H1 (cell line): Measurements from ENCODE around the gene SLC35B2. TPM values are rescaled to one million over a fixed set of nuclear protein-coding genes. Genes with fewer than 3 reads are reported as not detected.

Experiments
- CHD7 ChIP-seq: fragments of 300-600 bp; sonication (generic); IDR thresholded peaks from 2 replicates; pipeline ENCODE4 v1.7.1; 2012; ENCODE audit warnings: low read length, moderate library complexity, mild to moderate bottlenecking, inconsistent platforms; ENCODE audit not compliant: insufficient replicate concordance
- CREB1 ChIP-seq: IDR thresholded peaks from 2 replicates; pipeline ENCODE4 v1.6.1; 2012; ENCODE audit warnings: inconsistent platforms
- CTBP2 ChIP-seq: IDR thresholded peaks from 2 replicates; pipeline ENCODE4 v1.7.0; 2011; ENCODE audit warnings: borderline replicate concordance, mild to moderate bottlenecking, moderate library complexity, mixed read lengths, low read length; ENCODE audit not compliant: insufficient read depth, insufficient read length
- GABPA ChIP-seq: IDR thresholded peaks from 2 replicates; pipeline ENCODE4 v1.6.1; 2011; ENCODE audit warnings: mild to moderate bottlenecking, low read length, moderate library complexity, borderline replicate concordance; ENCODE audit not compliant: insufficient read depth
- HDAC6 ChIP-seq: IDR thresholded peaks from one replicate; pipeline ENCODE4 v1.7.1; 2012; ENCODE audit warnings: low read depth, mild to moderate bottlenecking, inconsistent platforms, low read length, moderate library complexity
- KDM5A ChIP-seq: fragments of 200-600 bp; IDR thresholded peaks from 2 replicates; pipeline ENCODE4 v1.7.1; 2012; ENCODE audit warnings: mild to moderate bottlenecking, low read length, inconsistent platforms, mixed read lengths
- MAFK ChIP-seq: IDR thresholded peaks from 2 replicates; pipeline ENCODE4 v1.6.1; 2012; ENCODE audit warnings: low read depth, mild to moderate bottlenecking, improper control_type of control experiment, low read length
- NANOG ChIP-seq: IDR thresholded peaks from 2 replicates; pipeline ENCODE4 v1.6.1; 2011; ENCODE audit warnings: low read length, low read depth, mild to moderate bottlenecking, inconsistent platforms; ENCODE audit not compliant: insufficient read depth, poor library complexity, severe bottlenecking
- NRF1 ChIP-seq: IDR thresholded peaks from 2 replicates; pipeline ENCODE4 v1.6.1; 2011; ENCODE audit warnings: mild to moderate bottlenecking, low read depth, low read length, improper control_type of control experiment
- RAD21 ChIP-seq, 2 experiments: IDR thresholded peaks in 1 of 2; conservative IDR thresholded peaks in 1 of 2; 2 replicates each; pipeline ENCODE4 v1.6.1; 2011; ENCODE audit warnings: low read depth in 2 of 2, low read length in 2 of 2, improper control_type of control experiment in 1 of 2, inconsistent platforms in 1 of 2, mild to moderate bottlenecking in 1 of 2, moderate library complexity in 1 of 2
- YY1 ChIP-seq: IDR thresholded peaks from 2 replicates; pipeline ENCODE4 v1.6.1; 2011; ENCODE audit warnings: low read depth, mild to moderate bottlenecking, low read length
- polyA plus RNA-seq, 7 experiments: library from polyadenylated mRNA; depleted of rRNA in 3 of 7; stranded (reverse) in 5 of 7; unstranded in 2 of 7; fragments of >200 nt in 5 of 7; fragments of 200-250 nt in 2 of 7; gene quantifications; 1 replicate in 5 of 7; 2 replicates in 1 of 7; 4 replicates in 1 of 7; pipeline versions ENCODE4 v1.2.1 to v1.2.3, GENCODE V29; 2011 to 2013; ENCODE audit warnings: missing spikeins in 2 of 7, mixed read lengths in 2 of 7
- total RNA-seq: library from RNA; stranded (reverse); fragmentation: NEBNext Ultra II Directional; extraction: Animal tissue kit (Norgen Biotek cat#: 25700); gene quantifications from 2 replicates; pipeline ENCODE4 v1.2.1, GENCODE V29; 2021

Gene SLC35B2
- total and polyA plus RNA-seq, 2 of the 8 experiments (the other 6 are each of a cell fraction or from before 2014, with no cell fraction given), result 29.5 to 65.0 TPM

GRCh38 chr6:44268095-44268628 lies 10.8 kb upstream of the SLC35B2 start (continued):
- TF ChIP-seq CREB1 (0 out of 2 replicates have a peak, but pooled peaks have one; percentile 15), KDM5A (no peak), MAFK (no peak), NANOG (no peak), RAD21 (IDR thresholded peaks at IDR 0.05 in 1 of 2, conservative IDR thresholded peaks at IDR 0.05 in 1 of 2; ENCODE audit: low read depth in 2 of 2, low read length in 2 of 2) (peak; percentile 97 to 98), HDAC6 (no peak), CTBP2 (peak; percentile 73), CHD7 (no peak), NRF1 (no peak), YY1 (peak; percentile 54), GABPA (no peak)
